ENCODE data around the gene NOX3.

The NOX3 gene

DNA sequence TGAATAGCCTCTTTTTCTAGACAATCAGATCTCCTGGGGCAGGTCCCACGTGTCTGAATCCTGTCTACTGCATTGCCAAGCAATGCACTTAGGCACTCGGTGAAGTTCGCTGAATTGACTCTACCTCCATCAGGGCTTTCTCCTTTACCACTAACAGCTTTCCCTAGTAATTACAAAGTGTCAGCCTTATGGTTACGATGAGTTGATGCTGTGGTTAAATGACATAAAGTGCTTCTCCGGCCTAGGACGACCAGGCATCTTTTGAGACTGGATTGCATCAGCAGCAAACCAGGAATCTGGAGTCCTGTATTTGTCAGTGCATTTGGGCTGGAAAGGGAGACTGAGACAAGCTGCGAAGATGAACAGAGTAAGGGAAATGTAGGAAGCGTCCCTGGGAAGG lies 21.5 kb downstream of the NOX3 start:
- no peak for DNase-seq (ENCODE audit: low read depth in 2 of 2)

DNA sequence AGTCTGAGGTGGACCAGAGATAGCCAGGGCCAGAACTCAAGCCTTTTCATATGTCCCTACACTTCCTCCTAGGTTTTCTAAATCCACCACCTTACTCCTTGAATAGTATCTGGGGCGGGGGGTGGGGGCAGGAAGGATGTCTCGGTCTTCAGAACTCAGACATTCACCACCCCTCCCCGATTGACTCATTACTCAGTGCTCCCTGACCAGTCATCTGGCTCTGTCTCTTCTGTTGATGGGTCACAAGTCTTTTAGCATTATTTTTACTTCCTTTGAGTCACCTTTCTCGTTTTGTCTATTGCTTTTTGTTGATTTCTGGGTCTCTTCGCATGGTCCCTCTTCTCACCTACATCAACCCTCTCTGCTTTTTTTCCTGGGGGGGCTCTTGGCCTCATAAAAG lies 23.3 kb downstream of the NOX3 start:
- DNase-seq (ENCODE audit: low read depth in 2 of 2), result no peak

DNA sequence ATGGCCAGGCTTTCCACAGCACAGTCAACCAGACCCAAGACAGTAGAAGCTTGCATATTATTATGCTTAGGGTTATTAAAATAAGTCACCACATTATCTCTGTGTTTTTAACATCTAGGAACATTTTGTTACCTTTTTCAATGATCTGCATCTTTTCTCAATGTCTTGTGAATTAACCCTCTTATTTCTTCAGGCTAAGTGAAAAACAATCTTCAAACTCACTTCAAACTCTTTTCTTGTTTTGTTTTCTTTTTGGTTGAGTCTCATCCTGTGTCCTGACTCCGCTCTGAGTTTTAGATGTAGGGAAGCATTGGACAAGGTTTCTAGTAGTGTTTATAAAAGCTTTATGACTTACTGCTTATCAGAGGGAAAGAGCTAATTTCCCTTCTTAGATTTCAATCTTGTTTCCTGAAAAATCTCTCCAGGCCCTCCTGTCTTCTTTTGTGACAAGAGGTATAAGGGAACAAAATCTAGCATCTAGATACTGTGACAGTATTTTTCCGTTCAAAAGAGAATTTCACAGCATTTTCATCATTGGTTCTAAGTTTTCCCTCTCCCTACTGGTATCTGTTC lies 26.2 kb downstream of the NOX3 start:
- no peak for DNase-seq (ENCODE audit: low read depth in 2 of 2)

DNA sequence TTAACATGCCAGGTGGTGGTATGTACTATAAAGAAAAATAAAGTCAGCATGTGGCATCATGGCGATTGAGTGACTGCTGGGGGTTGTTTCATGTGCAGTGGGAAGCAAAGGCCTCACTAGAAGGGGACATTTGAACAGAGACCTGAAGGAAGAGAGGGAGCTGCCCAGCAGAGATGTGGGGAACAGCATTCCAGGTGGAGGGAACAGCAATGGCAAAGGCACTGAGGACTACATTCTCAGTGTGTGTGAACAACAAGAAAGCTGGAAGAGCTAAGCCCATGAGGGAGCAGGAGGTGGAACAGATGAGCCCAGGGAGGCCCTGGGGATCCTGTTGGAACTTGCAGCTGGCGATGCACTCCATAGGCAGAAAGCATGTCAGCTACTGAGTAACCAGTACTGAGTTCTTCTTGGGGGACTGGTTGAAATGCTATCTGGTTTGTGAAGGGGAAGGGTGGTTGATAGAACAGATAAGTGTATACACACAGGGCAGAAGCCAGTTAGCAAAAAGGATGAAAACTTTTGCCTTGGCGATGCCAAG lies 29.2 kb downstream of the NOX3 start:
- no peak for DNase-seq (ENCODE audit: low read depth in 2 of 2)

DNA sequence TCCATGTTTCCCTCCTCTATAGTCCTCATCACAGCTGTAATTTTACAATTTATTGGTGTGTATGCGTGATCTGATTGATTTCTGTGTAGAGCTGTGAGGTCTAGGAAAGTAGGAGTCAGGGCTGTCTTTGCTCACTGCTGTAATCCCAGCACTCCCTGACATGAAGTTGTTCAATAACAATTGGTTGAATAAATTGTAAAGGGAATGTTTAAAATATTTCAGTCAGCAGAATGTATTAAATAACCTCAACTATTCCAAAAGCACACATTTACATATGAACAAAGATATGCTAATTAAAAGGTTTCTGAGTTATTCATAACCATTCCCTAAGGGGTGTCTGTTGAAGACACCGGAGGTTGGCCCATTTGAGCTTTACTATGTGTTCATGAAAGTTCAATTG lies 31.5 kb downstream of the NOX3 start:
- DNase-seq (ENCODE audit: low read depth in 2 of 2), result no peak

DNA sequence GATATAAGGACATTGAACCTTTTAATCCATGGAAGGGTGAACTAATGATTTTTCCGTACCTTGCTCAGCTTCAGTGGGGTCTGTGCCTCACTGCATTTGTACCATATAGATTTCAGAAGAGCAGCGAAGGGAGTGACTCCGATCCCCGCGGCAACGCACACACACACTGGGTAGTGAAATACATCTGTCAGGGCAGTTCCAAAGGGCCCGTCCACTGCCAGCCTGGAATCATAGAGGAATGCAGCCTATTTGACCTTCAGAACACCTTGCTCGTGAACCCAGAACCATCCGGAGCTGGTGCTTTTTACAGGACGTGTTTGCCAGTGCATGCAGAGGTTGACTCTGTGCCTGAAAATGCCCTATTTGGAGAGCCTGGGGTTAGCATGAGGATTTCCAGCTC lies 33.0 kb downstream of the NOX3 start:
- DNase-seq (ENCODE audit: low read depth in 2 of 2), result no peak

DNA sequence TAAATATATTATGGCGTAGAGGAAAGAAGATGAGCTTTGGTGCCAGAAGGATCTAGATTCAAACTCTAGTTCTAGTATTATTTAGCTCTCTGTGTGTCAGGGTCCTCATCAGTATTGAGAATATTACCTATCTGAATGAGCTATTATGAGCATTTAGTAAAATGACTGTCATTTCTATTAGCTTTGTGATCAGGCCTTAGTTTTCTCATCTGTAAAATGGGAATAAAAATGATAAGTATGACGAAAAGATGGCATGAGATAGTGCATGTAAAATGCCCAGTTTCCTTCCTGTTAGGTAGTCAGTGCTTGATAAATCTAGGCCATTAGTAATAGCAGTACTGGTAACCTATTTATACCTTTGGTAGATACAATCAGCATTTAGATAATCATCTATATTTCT lies 35.1 kb downstream of the NOX3 start:
- DNase-seq (ENCODE audit: low read depth in 2 of 2), result no peak

DNA sequence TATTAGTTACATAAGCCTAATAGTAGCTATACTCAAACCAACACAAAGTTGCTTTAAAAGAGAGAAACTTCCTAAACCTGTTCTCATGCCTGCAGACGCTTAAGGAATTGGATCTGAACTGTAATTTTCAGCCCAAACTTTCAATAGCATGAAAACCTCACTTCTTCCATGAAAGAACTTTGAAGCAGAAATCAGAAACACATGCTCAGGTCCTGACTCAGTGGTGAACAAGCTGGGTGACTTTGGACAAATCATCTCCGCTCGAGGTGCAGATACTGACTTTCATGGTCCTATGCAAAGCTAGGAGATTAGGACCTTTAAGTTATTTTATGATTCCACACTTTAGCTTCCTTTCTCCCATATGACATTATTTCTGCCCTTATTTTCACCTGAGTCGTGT lies 36.5 kb downstream of the NOX3 start:
- no peak for DNase-seq (ENCODE audit: low read depth in 2 of 2)

DNA sequence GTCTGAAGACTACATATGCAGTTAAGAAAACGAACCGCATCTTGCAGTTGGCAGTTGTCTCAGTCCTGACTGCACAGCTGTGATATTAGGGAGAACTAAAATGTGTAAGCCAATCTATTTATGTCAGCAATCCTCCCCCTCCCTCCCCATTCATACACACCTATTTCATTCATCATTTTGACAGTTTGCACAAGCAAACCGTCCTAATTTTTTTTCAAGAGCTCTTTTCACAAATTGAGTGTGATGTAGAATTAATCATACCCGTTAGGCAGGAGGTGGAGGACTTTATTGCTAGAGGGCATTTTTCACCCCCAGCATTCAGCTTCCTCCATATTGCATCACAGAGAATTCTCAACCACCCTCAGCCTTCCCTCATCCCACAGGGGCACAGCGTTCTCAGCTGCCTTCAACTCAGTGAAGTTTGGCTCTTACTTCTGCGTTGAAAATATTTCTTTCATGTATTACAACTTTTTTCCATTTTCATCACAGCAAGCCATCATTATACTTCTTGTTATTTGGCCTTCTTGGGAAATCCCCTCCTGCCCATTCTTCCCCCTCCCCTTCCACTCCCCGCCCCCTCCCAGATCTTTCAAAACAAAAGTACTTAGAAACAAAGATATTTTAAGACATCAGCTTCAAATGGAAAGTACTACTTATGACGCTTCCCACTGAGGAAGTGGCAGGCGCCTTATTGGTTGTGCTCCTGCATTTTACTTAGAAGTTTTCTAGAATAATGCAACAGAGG lies 37.5 kb downstream of the NOX3 start:
- DNase-seq (ENCODE audit: low read depth in 2 of 2), result peak; percentile 36 to 58

DNA sequence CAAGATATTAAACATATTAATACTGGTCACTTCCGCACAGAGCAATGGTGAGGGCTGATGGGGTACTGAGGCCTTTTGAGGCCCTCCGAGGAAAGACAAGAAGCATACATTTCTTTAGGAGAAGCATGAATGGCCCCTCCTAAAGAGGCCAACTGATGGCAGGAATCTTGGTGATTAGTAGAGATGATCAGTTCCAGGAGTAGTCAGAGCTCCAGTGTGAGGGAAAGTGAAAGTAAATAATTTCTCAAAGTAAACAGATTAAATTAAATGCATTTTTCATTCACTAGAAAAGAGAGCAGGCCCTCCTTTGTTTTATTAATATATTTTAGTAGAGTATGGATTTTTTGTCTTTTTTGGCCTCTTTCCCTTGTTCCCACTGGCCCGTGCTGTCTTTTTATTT lies 38.2 kb downstream of the NOX3 start:
- no peak for DNase-seq (ENCODE audit: low read depth in 2 of 2)

DNA sequence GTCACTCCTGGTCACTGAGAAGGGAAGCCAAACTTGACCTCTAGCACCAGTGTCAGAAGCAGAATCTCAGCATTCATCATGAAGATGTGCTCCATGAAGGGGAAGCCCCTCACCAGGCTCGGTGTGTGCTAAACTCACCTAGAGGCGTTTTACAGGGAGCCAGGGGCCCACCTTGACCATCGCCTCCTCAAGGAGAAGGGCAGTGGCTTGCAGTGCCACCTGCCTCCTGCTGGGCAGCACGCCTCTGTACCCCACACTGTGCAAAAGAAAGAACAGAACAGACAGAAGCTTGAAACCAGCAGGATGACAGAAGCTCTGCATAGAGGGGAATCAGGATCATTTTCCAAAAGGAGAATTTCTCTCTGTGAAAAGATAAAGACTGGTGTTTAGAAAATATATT lies 39.7 kb downstream of the NOX3 start:
- no peak for DNase-seq (ENCODE audit: low read depth in 2 of 2)

DNA sequence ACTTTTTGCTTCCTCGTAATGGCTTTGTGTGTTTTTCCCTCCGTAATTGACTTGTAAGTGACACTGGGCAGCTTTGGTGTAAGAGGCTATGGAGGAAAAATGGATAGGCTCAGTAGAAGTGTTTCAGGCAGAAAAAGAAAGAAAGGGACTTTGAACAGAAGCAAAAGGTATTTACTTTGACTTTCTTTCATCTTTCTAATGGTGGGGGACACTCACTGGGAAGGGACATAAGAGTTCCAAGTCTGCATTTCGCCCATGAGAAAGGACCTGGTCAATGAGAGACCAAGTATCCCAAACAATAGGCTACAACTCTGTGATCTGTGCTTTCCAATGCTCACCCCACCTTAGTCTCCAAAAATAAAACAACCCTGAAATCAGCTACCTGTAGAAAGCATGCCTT lies 41.6 kb downstream of the NOX3 start:
- no peak for DNase-seq (ENCODE audit: low read depth in 2 of 2)

DNA sequence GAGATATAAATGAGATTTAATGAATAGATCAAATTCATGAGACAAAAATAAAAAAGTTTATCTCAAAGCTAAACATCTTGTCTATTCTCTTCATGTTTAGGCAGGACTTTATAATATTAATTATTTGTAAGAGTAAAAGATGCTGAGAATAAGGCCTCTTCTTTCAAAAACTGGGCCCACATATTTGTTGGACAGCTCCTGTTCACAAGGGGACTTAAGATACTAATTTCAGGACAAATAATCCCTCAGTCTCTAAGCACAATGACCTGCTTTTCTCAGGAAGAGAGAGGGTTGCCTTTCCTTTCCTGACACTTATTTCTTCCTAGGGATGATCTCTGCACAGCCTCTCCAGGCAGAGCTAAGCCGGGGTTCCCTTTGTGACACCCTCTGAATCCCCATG lies 43.3 kb downstream of the NOX3 start:
- DNase-seq (ENCODE audit: low read depth in 2 of 2), result no peak

DNA sequence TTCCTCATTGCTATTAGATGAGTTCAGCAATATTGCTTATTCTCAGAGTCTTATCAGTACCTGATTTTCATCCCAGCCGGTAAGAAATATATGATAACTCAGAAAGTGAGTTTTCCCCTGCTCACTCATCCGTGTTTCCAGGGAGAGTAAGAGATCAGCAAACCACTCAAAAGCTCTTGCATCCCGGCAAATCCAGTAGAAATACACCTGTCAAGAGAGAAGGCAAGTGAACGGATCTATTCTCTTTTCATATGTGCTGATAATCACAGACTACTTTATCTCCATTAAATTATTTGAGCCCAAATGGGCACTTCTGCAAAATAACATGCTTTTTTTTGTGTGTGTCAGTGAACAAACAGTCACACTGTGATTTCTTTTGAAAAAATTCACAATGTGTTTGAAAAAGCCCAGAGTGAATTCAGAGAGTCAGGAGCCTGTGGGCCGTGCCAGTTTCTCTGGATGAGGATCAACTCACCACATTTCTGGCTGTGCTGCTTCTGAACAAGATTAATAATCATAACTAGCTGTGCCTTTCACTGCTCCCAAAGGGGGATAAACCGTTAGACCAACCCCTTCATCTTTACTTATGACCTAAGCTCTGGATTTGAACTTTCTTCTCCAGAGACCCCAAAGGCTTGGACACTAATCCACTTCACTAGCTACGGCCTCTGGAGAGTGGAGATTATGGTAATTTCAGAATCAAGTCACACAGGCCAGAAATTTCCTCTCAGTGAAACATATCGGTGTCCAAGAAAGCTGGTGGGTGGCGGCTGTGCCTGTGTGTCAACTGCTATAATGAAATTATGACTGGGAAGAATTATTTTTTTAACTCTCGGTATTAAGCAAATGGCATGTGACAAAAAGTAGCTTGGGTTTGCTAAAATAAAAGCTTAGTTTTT lies 44.2 kb downstream of the NOX3 start:
- DNase-seq (ENCODE audit: low read depth in 2 of 2), result no peak

DNA sequence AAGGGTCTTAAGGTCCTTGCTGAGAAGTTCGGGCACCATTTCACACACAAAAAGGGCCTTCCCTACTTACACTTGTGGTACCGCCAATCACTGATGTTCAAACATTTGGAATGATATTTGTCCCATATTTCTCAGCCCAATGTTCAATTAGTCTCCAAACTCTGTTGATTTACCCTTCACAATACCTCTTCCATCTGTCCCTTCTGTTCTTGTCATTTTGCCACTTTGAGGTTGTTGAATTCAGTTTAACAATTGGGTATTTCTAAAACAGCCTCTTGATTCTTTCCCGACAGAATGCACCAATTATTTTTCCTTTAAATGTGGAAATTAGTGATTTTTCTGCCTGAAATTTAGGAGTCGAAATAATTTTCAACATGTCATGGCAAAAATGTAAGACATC lies 46.2 kb downstream of the NOX3 start:
- DNase-seq (ENCODE audit: low read depth in 2 of 2), result no peak

DNA sequence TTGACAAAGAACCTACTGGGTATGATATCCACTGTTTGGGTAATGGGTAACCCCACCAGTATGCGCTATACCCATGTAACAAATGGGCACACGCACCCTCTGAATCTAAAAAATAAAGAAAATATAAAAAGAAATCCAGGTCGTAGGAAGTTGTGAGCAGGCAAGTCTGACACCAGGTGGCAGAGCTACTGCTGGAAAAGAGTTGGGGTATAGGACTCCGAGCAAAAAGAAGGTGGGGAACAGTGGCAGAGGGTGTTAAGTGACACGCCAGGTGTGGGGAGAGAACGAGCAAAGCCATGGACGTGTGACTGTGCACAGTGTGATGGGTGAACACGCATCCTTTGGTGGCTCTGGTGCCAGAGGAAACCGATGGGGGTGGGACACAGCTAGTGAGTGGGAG lies 46.7 kb downstream of the NOX3 start:
- DNase-seq (ENCODE audit: low read depth in 2 of 2), result no peak

DNA sequence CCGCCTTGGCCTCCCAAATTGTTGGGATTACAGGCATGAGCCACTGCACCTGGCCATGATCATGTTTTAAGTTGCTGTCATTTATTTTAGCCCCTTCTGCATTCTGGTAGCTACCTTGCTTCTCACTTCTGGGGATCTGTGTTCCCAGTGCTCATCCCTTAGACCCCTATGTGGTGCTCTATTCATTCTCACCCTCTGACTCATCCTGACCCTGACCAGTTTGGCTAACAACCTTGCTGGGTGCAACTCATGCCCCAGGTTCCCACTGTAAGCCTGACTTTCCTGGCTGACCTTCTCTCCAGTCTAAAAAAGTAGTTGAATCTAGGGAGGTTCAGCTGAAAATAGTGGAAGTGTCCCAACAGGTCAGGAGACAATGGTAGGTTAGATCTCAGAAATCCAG lies 47.4 kb downstream of the NOX3 start:
- no peak for DNase-seq (ENCODE audit: low read depth in 2 of 2)

DNA sequence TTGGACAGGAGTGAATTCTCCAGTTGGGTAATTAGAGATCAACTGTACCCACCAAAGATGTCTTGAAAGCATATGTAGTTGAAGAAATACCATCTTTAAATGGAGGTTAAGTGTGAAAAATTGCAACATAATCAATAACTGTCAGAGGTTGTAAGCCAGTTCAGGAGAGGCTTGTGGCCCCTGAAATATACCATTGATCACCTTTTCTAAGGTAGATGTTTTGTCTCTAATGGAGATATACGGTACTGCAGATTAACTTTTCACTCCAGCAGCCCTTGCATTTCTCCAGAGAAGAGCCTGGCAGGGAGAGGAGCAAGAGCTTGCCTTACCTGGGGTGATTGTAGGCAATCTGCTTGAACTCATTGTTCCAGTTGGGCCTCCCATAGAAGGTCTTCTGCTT lies 48.8 kb downstream of the NOX3 start:
- no peak for DNase-seq (ENCODE audit: low read depth in 2 of 2)

DNA sequence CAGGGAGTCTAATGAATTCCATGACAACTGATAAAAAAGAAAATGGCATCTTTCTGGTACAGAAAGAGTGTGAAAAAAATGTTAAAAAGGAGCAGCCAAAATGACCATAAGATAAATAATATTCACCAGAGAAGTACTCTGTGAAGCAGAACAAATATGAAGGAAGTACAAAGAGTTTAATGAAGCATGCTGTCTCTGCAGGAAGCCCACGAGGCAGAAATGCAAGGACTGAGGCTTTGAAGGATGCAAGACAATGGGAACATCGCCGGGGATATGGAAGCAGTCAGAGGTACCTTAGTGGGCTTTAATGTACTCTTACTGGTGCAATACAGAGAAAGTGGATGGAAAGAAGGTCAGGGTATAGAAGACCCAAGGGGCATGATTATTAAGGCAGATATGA lies 50.7 kb downstream of the NOX3 start:
- no peak for DNase-seq (ENCODE audit: low read depth in 2 of 2)

DNA sequence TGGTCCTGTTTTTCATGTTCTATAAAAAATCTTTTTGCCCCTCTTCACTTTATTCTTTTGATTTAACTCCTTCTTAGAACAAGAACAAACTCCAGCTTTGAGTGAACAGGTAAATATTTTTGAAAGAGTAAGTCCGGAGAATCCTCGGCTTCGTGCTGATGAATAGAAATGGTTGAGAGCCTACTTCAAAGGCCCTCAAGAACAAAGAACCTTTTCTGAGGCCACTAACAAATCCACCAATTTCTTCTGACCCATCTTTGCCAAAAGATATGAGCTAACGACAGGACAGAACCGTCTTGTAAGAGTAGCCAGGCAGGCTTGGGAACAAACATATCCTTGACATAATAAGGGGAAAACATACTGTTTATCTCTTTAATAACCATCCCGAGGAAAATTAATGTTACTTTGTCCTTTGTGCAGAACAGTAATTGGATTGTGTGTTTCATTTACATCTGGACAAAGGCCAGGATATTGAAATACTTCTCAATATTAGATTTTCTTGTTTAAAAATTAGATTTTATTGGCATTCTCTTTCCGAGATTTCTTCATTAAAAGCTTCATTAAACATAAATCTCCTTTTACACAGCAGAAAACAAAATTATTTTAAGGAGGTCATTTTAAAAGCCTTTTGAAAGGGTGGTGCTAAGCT lies 52.9 kb downstream of the NOX3 start:
- DNase-seq (ENCODE audit: low read depth in 2 of 2), result no peak

DNA sequence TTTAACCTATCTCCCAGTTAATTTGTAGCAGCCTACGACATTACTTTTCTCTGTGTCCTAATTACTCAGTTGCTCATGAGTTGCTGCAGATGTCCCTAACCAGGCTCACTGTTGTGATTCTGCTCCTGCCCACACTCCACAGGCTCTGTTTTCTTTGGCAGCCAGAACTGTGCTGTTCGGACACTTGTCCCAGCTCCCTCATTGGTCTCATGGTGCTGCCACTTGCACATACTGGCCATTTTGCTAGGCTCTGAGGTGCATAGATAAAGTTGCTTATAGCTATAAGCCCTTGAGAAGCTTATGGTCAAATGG lies 55.0 kb downstream of the NOX3 start:
- DNase-seq (ENCODE audit: low read depth in 2 of 2), result no peak

Data from stimulated activated CD8-positive, alpha-beta memory T cell treated with anti-CD3 and anti-CD28 coated beads, Interleukin-15, amount 100 ng/mL, for 4 hours (primary cell).